Tibial artery (tissue), 4 donors: ENCODE measurements around the gene SCN1A.
A peak's percentile ranks its signal among the peaks of the same experiment; 100 is the strongest.

Experiments used
- DNase-seq, 2 donors: peaks; one replicate each; pipeline ENCODE4 v3.0.0-alpha.2; 2019
- H3K27ac ChIP-seq, 2 donors: fragments of 200-600 bp; sonication (generic) in 1 of 2; 1 replicate in 1 of 2; 2 replicates in 1 of 2; pipeline ENCODE4 v1.5.1; 2018 to 2019; ENCODE audit warnings: mild to moderate bottlenecking in 1 of 2
- H3K27me3 ChIP-seq, 2 donors: fragments of 200-600 bp; sonication (generic) in 1 of 2; one replicate each; pipeline versions ENCODE4 v1.5.1 to v1.6.0; 2016 to 2019
- H3K36me3 ChIP-seq, 3 donors: fragments of 200-600 bp; sonication (generic) in 2 of 3; one replicate each; pipeline ENCODE4 v1.5.1; 2016 to 2019; ENCODE audit warnings: mild to moderate bottlenecking in 2 of 3
- H3K4me1 ChIP-seq, 4 donors: fragments of 200-600 bp; sonication (generic) in 2 of 4; 1 replicate in 3 of 4; 2 replicates in 1 of 4; pipeline ENCODE4 v1.5.1; 2016 to 2019
- H3K4me3 ChIP-seq, 2 donors: fragments of 200-600 bp; sonication (generic) in 1 of 2; 1 replicate in 1 of 2; 2 replicates in 1 of 2; pipeline ENCODE4 v1.5.1; 2018 to 2019; ENCODE audit warnings: mild to moderate bottlenecking in 2 of 2
- H3K9me3 ChIP-seq, 3 donors: fragments of 200-600 bp; sonication (generic) in 1 of 3; one replicate each; pipeline ENCODE4 v1.5.1; 2016 to 2019
- intact Hi-C: fragments of 100-400 bp; cut with DNase I; formaldehyde crosslinking; loops from one replicate; pipeline ENCODE4 v1.15.0; 2023; ENCODE audit warnings: low total_unique reads
- TF ChIP-seq, protein P1 (sequence below), 2 experiments: fragments of 200-600 bp in 1 of 2; fragments of 450-650 bp in 1 of 2; IDR thresholded peaks; one replicate each; pipeline ENCODE4 v1.5.1; 2017 to 2019; ENCODE audit warnings: antibody characterized with exemption in 2 of 2, mild to moderate bottlenecking in 1 of 2, moderate library complexity in 1 of 2

SCN1A gene

DNA sequence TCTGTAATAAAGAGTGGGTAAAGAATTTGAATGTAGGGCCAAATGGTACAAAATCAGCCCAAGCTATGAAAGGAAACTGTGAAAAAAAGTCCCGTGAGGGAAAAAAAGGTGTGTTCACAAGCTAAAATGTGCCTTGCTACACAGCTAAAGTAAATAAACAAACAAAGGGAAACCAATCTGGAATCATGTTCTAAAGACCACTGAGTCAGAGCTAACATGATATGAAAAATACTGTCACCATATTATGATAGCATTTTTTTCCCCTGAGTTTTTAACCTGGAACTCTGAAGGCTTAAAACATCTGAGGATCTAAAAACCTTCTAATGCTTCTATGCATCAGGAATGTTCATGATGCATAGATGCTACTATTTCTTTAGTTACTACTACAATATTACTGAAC, 58.8 kb downstream of the SCN1A start:
- Histone ChIP-seq H3K4me1 (no peaks in the 10 kb centered on the region), H3K27me3 (no peaks in the 10 kb centered on the region), H3K36me3 (no peaks in the 10 kb centered on the region), H3K9me3 (no peaks in the 10 kb centered on the region), H3K27ac (no peak overlapping the region), H3K4me3 (no peak overlapping the region)
- TF ChIP-seq, protein P1, sequence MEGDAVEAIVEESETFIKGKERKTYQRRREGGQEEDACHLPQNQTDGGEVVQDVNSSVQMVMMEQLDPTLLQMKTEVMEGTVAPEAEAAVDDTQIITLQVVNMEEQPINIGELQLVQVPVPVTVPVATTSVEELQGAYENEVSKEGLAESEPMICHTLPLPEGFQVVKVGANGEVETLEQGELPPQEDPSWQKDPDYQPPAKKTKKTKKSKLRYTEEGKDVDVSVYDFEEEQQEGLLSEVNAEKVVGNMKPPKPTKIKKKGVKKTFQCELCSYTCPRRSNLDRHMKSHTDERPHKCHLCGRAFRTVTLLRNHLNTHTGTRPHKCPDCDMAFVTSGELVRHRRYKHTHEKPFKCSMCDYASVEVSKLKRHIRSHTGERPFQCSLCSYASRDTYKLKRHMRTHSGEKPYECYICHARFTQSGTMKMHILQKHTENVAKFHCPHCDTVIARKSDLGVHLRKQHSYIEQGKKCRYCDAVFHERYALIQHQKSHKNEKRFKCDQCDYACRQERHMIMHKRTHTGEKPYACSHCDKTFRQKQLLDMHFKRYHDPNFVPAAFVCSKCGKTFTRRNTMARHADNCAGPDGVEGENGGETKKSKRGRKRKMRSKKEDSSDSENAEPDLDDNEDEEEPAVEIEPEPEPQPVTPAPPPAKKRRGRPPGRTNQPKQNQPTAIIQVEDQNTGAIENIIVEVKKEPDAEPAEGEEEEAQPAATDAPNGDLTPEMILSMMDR (IDR thresholded peaks at IDR 0.05), result no peak
- intact Hi-C loops, result loop anchor here (10.0 kb wide), 1 partner anchor 306 kb away; the partner anchor contains the start of gene SCN9A
- DNase-seq, result no peak

GRCh38 chr2:166067229-166067628, 60.6 kb downstream of the SCN1A start:
- DNase-seq, result no peak
- no peaks in the 10 kb centered on the region for H3K36me3 ChIP-seq
- H3K27me3 ChIP-seq, result no peaks in the 10 kb centered on the region
- no peak overlapping the region for H3K4me3 ChIP-seq
- no peaks in the 10 kb centered on the region for H3K4me1 ChIP-seq
- intact Hi-C loops, result loop anchor here (10.0 kb wide), 1 partner anchor 308 kb away; the partner anchor contains the start of gene SCN9A
- TF ChIP-seq, protein P1 (IDR thresholded peaks at IDR 0.05), result no peak
- H3K9me3 ChIP-seq, result no peaks in the 10 kb centered on the region
- H3K27ac ChIP-seq, result no peak overlapping the region

GRCh38 chr2:166060191-166060590, 67.6 kb downstream of the SCN1A start:
- TF ChIP-seq, protein P1 (IDR thresholded peaks at IDR 0.05), result no peak
- intact Hi-C loops, result loop anchor here (10.0 kb wide), 1 partner anchor 315 kb away; the partner anchor contains the start of gene SCN9A
- no peaks in the 10 kb centered on the region for H3K27me3 ChIP-seq
- no peak overlapping the region for H3K4me3 ChIP-seq
- H3K9me3 ChIP-seq, result no peaks in the 10 kb centered on the region
- peaks cover 0 to 16% (median 0%) of the 10 kb centered on the region in 4 donors for H3K4me1 ChIP-seq
- no peaks in the 10 kb centered on the region for H3K36me3 ChIP-seq
- DNase-seq, result no peak
- no peak overlapping the region for H3K27ac ChIP-seq

GRCh38 chr2:166057370-166058164, 70.3 kb downstream of the SCN1A start:
- DNase-seq, result no peak
- no peaks in the 10 kb centered on the region for H3K27me3 ChIP-seq
- TF ChIP-seq, protein P1 (IDR thresholded peaks at IDR 0.05), result peak; percentile 36 to 46
- H3K9me3 ChIP-seq, result no peaks in the 10 kb centered on the region
- peaks cover 0 to 16% (median 0%) of the 10 kb centered on the region in 4 donors for H3K4me1 ChIP-seq
- intact Hi-C loops, result no loop called here
- H3K27ac ChIP-seq, result no peak overlapping the region
- no peak overlapping the region for H3K4me3 ChIP-seq
- no peaks in the 10 kb centered on the region for H3K36me3 ChIP-seq

DNA sequence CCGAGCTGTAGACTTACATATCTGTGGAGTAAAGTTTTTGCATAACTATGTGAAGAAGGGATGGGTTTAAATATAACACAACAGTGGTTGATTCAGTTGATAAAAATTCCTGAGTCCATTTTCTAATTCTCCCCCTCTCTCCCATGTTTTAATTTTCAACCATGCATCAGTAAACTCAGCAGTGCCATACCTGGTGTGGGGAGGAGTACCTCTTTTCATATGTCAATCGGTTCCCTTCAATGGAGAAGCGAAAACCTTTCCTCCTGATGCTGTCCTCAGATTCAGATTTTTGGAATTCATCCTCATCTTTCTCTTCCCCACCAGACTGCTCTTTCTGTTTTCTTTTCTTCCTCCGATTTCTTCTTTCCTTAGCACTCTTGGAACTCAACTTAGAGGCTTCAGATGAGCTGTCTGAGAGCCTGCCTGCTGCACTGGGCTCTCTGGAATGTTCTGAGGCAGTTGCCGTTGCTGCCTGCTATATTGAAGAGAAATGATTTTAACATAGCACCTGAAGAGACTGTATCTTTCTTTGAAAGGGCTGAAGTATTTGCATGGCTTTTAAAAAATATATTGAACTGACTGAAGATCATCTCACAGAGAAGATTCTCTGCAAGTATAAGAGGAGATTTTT, 82.9 kb downstream of the SCN1A start:
- intact Hi-C loops, result no loop called here
- Histone ChIP-seq H3K4me3 (no peak overlapping the region), H3K36me3 (no peaks in the 10 kb centered on the region), H3K27ac (no peak overlapping the region), H3K27me3 (no peaks in the 10 kb centered on the region), H3K4me1 (no peaks in the 10 kb centered on the region), H3K9me3 (no peaks in the 10 kb centered on the region)
- TF ChIP-seq, protein P1 (IDR thresholded peaks at IDR 0.05), result no peak
- DNase-seq, result no peak
